ENCODE measurements around the gene CLOCK. TPM values are rescaled to one million over a fixed set of nuclear protein-coding genes. Genes with fewer than 3 reads are reported as not detected.

Gene CLOCK
- total RNA-seq (2022; extraction: Qiagen RNA extraction; ENCODE audit: low read depth): 3.1 to 7.2 TPM (median 4.6 TPM) in 5 replicates

GRCh38 chr4:55546756-55547465 lies at the start of gene CLOCK:
Gene CLOCK, minus strand, starts transcription at chr4:55546909. Its CDS starts 64,124 bp downstream, at chr4:55482785.

GRCh38 chr4:55592014-55592413 lies 45.3 kb upstream of the CLOCK start, which contains the start of gene PDCL2:
Gene PDCL2, minus strand, starts transcription at chr4:55592245. Its CDS starts 136 bp downstream, at chr4:55592109.

GRCh38 chr4:55395529-55396307 lies 151.0 kb downstream of the CLOCK start, which contains the start of gene TMEM165:
Gene TMEM165, plus strand, starts transcription at chr4:55395957. Its CDS starts 233 bp downstream, at chr4:55396190.

Other genes with a start within 250 kb of the CLOCK start
- 8.6 to 10.6 TPM (median 10.3 TPM) in 5 replicates for gene SRD5A3, start 200.7 kb downstream of the CLOCK start, total RNA-seq (2022; extraction: Qiagen RNA extraction; ENCODE audit: low read depth)
- 41.2 to 60.2 TPM (median 54.6 TPM) in 5 replicates for gene TMEM165, start 151.0 kb downstream of the CLOCK start, total RNA-seq (2022; extraction: Qiagen RNA extraction; ENCODE audit: low read depth)
- gene PDCL2, start 45.3 kb upstream of the CLOCK start, total RNA-seq (2022; extraction: Qiagen RNA extraction; ENCODE audit: low read depth): not detected in 5 replicates
- gene NMU, start 89.4 kb upstream of the CLOCK start, total RNA-seq (2022; extraction: Qiagen RNA extraction; ENCODE audit: low read depth): 0.32 to 0.56 TPM (median 0.54 TPM) in 5 replicates

Data from A549 treated with ZK216348 at 1 μM for 4 hours (cell line).